HCT116 (cell line): ENCODE data around the gene MARCHF3.
"Not testable (repeated sequence)": the region's sequence is repeated elsewhere in the genome, so short reads cannot be mapped to it uniquely, and the experiment has no call there.

Source experiments
- CTCF ChIP-seq, 3 experiments: fragments of 200-600 bp in 1 of 3; sonication (generic) in 1 of 3; IDR thresholded peaks in 2 of 3; conservative IDR thresholded peaks in 1 of 3; 2 replicates each; pipeline ENCODE4 v1.5.1; 2012 to 2017; ENCODE audit warnings: low read depth in 2 of 3, low read length in 2 of 3, antibody characterized with exemption in 1 of 3, borderline replicate concordance in 1 of 3, control low read depth in 1 of 3, mild to moderate bottlenecking in 1 of 3, mixed read lengths in 1 of 3, mixed run types in 1 of 3, moderate library complexity in 1 of 3; ENCODE audit not compliant: insufficient read depth in 1 of 3
- MAX ChIP-seq: IDR thresholded peaks from 2 replicates; pipeline ENCODE4 v1.6.1; 2012
- POLR2A ChIP-seq: IDR thresholded peaks from 2 replicates; pipeline ENCODE4 v1.7.0; 2011; ENCODE audit warnings: borderline replicate concordance; ENCODE audit not compliant: insufficient read depth, insufficient read length; ENCODE audit errors: extremely low read depth
- ZBTB33 ChIP-seq: IDR thresholded peaks from 2 replicates; pipeline ENCODE4 v1.6.1; 2011; ENCODE audit warnings: mild to moderate bottlenecking, low read length, moderate library complexity; ENCODE audit not compliant: insufficient replicate concordance; ENCODE audit errors: extremely low read depth

- TF ChIP-seq CTCF (IDR thresholded peaks at IDR 0.05 in 2 of 3, conservative IDR thresholded peaks at IDR 0.05 in 1 of 3; ENCODE audit: borderline replicate concordance in 1 of 3, insufficient read depth in 1 of 3, low read depth in 2 of 3, low read length in 2 of 3); POLR2A; MAX; ZBTB33: not testable (repeated sequence)
These were observed 25.1 kb downstream of the MARCHF3 start for GRCh38 chr5:127005282-127005681.
